IPS-15b (cell line): Measurements from ENCODE around the gene MPP2.
"Not testable (repeated sequence)": the region's sequence is repeated elsewhere in the genome, so short reads cannot be mapped to it uniquely, and the experiment has no call there.

ENCODE experiments used
- H3K27me3 ChIP-seq: one replicate; pipeline ENCODE4 v1.6.1; 2013; ENCODE audit warnings: low read length; ENCODE audit not compliant: control insufficient read depth, insufficient read depth
- H3K36me3 ChIP-seq: one replicate; pipeline ENCODE4 v1.6.1; 2013; ENCODE audit warnings: low read length; ENCODE audit not compliant: control insufficient read depth, insufficient read depth
- H3K4me1 ChIP-seq: one replicate; pipeline ENCODE4 v1.6.1; 2013; ENCODE audit warnings: mild to moderate bottlenecking, low read length; ENCODE audit not compliant: control insufficient read depth, insufficient read depth
- H3K4me3 ChIP-seq: one replicate; pipeline ENCODE4 v1.5.1; 2013; ENCODE audit warnings: low read depth, low read length
- H3K9ac ChIP-seq: one replicate; pipeline ENCODE4 v1.6.1; 2013; ENCODE audit warnings: low read depth, mild to moderate bottlenecking, low read length
- H3K9me3 ChIP-seq: one replicate; pipeline ENCODE4 v1.6.1; 2013; ENCODE audit warnings: mild to moderate bottlenecking, low read length; ENCODE audit not compliant: control insufficient read depth, insufficient read depth

Gene MPP2

DNA sequence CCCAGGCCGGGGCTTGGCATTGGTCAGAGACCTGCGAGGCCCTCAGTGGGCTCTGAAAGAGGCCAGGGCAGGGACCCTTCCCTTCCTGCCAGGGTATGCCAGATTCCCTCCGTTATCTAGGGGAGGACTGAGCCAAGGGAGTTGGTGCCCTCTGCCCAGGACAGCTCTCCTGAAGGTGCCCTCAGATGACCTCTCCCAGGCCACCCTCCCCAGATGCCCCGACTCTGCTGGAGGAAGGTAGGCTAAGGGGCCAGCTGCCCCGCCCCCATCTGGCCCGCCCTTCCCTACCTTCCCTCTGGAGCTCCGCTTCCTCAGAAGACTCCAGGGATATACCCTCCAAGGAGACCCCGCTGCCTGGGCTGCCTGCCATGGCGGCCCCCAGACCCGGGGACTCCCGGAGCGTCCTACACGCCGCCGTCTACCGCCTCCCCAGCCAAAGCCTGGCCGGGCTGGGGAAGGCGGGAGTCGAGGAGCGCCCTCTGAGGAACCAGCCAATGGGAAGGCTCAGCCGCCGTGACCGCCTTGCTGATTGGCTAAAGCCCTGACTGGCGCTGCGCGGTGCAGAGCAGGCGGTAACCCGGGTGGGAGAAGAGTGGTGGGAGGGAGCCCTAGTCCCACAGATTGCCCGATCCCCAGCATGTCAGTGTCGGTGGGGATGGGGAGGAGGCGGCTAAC is 7.0 kb downstream of the MPP2 start:
- H3K9me3 ChIP-seq: no peaks in the 10 kb centered on the region
- H3K4me3 ChIP-seq: peak overlapping the region; percentile 66
- peaks cover 3% of the 10 kb centered on the region for H3K36me3 ChIP-seq
- peaks cover 17% of the 10 kb centered on the region for H3K4me1 ChIP-seq
- H3K9ac ChIP-seq: no peak overlapping the region
- peaks cover 30% of the 10 kb centered on the region for H3K27me3 ChIP-seq

- Histone ChIP-seq H3K4me1 (peaks cover 11% of the 10 kb centered on the region), H3K4me3 (no peak overlapping the region)
Measured at GRCh38 chr17:43898446-43898845, 8.9 kb downstream of the MPP2 start.

DNA sequence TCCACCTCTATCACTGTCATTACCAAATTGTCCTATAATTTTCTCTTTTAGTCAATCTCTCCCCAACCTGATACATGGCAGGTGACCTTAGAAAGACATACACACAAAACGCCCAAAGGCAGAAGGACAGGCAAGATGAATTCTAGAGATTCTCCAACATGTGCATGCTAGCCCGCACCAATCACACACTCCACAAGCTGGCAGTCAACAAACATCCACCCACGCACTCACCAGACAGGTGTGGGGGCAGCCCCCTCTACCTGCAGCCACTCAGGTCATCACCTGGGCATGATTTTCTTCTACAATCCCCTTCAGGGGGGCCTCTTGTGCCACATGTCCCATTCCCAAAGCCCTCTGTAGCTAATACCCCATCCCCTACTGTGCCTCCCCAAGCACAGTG is 9.5 kb downstream of the MPP2 start:
- Histone ChIP-seq H3K9ac (no peak overlapping the region), H3K36me3 (peaks cover 3% of the 10 kb centered on the region), H3K4me3 (no peak overlapping the region), H3K4me1 (peaks cover 15% of the 10 kb centered on the region), H3K27me3 (peaks cover 12% of the 10 kb centered on the region), H3K9me3 (no peaks in the 10 kb centered on the region)

More at GRCh38 chr17:43898446-43898845, 8.9 kb downstream of the MPP2 start:
- H3K9ac ChIP-seq: no peak overlapping the region
- peaks cover 12% of the 10 kb centered on the region for H3K27me3 ChIP-seq
- H3K36me3 ChIP-seq: peaks cover 3% of the 10 kb centered on the region
- no peaks in the 10 kb centered on the region for H3K9me3 ChIP-seq

- peaks cover 13% of the 10 kb centered on the region for H3K4me1 ChIP-seq
- not testable (repeated sequence) for H3K4me3 ChIP-seq, H3K9ac ChIP-seq, H3K27me3 ChIP-seq, H3K36me3 ChIP-seq, H3K9me3 ChIP-seq
Measured at GRCh38 chr17:43894494-43894893, 12.8 kb downstream of the MPP2 start.

GRCh38 chr17:43892647-43892952 is 14.7 kb downstream of the MPP2 start:
- Histone ChIP-seq H3K4me3 (no peak overlapping the region), H3K4me1 (peaks cover 11% of the 10 kb centered on the region), H3K9ac (no peak overlapping the region), H3K36me3 (no peaks in the 10 kb centered on the region), H3K9me3 (no peaks in the 10 kb centered on the region), H3K27me3 (no peaks in the 10 kb centered on the region)

DNA sequence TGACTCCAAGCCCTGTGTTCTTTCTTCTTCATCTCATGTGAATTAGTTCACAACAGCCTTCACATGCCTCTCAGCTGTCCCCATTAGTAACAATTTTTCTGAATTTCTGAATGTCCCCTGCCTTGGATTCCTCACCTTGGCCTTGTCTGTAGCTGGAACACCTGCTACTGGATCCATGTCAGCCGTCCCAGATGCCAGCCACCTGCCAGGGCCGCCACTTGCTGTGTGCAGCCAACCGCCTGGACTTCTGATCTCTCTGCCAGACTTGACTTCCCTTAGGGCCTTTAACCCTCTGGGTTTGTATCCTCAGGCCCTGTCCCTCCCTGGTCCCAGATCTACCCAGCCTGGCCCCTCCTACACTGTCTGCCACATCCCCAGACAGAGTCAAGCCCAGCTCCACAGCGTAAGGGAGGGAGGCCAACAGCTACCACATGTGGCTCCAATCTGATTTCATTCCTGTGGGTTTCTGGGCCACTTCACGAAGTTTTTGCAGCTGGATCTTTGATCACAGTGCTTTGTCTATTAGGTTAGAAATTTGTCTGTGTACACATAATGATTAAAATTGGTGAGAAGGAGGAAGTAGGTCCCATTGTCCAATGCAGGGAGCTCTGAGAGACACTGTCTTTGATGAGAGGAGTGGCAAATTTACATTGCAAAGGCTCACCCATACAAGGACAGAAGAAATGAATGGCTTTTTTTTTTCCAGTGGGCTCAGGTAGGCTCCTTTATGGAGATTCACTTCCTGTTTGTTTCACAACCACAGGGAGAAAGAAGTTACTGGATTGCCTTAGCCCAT is 15.3 kb downstream of the MPP2 start:
- Histone ChIP-seq H3K9me3 (no peaks in the 10 kb centered on the region), H3K4me1 (peaks cover 11% of the 10 kb centered on the region), H3K9ac (no peak overlapping the region), H3K4me3 (no peak overlapping the region), H3K36me3 (no peaks in the 10 kb centered on the region), H3K27me3 (no peaks in the 10 kb centered on the region)

DNA sequence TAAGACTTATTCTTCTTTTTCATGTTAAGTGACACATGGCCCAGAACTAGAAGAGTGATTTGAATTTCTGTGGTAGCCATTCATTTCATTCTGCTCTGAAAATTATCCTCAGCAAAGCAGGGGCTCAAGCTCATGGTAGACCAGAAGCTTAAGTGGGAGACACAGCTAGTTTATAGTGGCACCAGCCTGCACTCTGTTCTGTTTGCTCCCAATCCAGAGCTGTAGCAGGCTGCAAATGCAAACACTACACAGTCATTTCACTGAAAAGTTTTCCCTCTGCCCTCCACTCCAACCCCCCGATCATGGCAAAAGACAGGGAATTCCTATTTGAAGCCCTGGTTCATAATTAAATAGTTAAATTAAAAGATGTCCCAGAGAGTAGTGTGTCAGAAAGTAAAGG is 17.1 kb downstream of the MPP2 start:
- no peak overlapping the region for H3K9ac ChIP-seq
- no peaks in the 10 kb centered on the region for H3K36me3 ChIP-seq
- no peak overlapping the region for H3K4me3 ChIP-seq
- H3K4me1 ChIP-seq: peaks cover 11% of the 10 kb centered on the region
- no peaks in the 10 kb centered on the region for H3K27me3 ChIP-seq
- no peaks in the 10 kb centered on the region for H3K9me3 ChIP-seq

DNA sequence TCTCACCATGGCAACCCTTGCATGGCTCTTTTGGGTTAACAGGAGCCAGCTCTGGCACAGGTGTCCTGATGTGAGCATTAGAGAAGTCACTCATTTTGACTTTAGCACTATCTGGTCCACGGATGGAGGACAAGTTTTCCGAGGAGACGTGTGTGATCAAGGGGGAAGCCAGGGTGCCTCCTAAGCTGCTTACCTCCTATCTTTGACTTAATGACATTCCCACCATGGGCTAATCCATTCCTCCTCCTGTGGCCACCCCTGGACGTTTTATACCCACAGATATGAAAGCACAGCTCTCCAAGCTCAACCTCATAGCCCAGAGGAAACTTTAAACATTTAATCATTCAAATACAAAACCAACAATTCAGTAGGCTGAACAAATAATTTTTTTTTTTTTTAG is 18.8 kb downstream of the MPP2 start:
- Histone ChIP-seq H3K27me3 (no peaks in the 10 kb centered on the region), H3K9ac (no peak overlapping the region), H3K36me3 (no peaks in the 10 kb centered on the region), H3K9me3 (no peaks in the 10 kb centered on the region), H3K4me3 (no peak overlapping the region), H3K4me1 (peaks cover 11% of the 10 kb centered on the region)

GRCh38 chr17:43882761-43883415 is 24.4 kb downstream of the MPP2 start:
- peaks cover 10% of the 10 kb centered on the region for H3K36me3 ChIP-seq
- H3K4me3 ChIP-seq: no peak overlapping the region
- no peak overlapping the region for H3K9ac ChIP-seq
- no peaks in the 10 kb centered on the region for H3K4me1 ChIP-seq
- no peaks in the 10 kb centered on the region for H3K27me3 ChIP-seq
- no peaks in the 10 kb centered on the region for H3K9me3 ChIP-seq

- Histone ChIP-seq H3K36me3 (peaks cover 14% of the 10 kb centered on the region), H3K4me1 (no peaks in the 10 kb centered on the region), H3K9ac (no peak overlapping the region), H3K4me3 (no peak overlapping the region), H3K27me3 (no peaks in the 10 kb centered on the region), H3K9me3 (no peaks in the 10 kb centered on the region)
Measured at GRCh38 chr17:43881758-43882505, 25.4 kb downstream of the MPP2 start.

GRCh38 chr17:43881181-43881580 is 26.2 kb downstream of the MPP2 start:
- Histone ChIP-seq H3K27me3 (no peaks in the 10 kb centered on the region), H3K4me3 (no peak overlapping the region)

More at GRCh38 chr17:43881181-43881580, 26.2 kb downstream of the MPP2 start:
- peaks cover 16% of the 10 kb centered on the region for H3K36me3 ChIP-seq
- H3K9me3 ChIP-seq: no peaks in the 10 kb centered on the region
- no peak overlapping the region for H3K9ac ChIP-seq
- no peaks in the 10 kb centered on the region for H3K4me1 ChIP-seq
